Panc1 (cell line): ENCODE results near the gene SPDYE6. TPM values are rescaled to one million over a fixed set of nuclear protein-coding genes. Genes with fewer than 3 reads are reported as not detected.

Source experiments
- ATAC-seq: fragments of 200-7000 bp; cut with Tn5 transposase; 2 replicates; pipeline ENCODE4 v1.9.1; 2020; ENCODE audit warnings: mild to moderate bottlenecking, moderate library complexity
- BruUV-seq: library from RNA; stranded (reverse); fragments of 400-500 nt; replicated peaks from 2 replicates; lab custom pipeline; 2021; lab: Mats Ljungman, UMichigan
- CTCF ChIA-PET: fragments of 300-600 bp; sonication (Branson Sonifier 250); formaldehyde crosslinking; loops from one replicate; lab custom pipeline; 2022; ENCODE audit warnings: antibody characterized with exemption; lab: Charles Lee
- POLR2A ChIA-PET: fragments of 300-600 bp; sonication (Branson Sonifier 250); formaldehyde crosslinking; loops from one replicate; lab custom pipeline; 2022; ENCODE audit warnings: antibody characterized with exemption; lab: Charles Lee
- DNase-seq: peaks from one replicate; pipeline ENCODE4 v3.0.0-alpha.2; 2010; ENCODE audit warnings: low read depth, low spot score
- H3K27ac ChIP-seq: 2 replicates; pipeline ENCODE4 v1.5.1; 2011; ENCODE audit warnings: mild to moderate bottlenecking, low read length, inconsistent platforms
- H3K27me3 ChIP-seq: fragments of 200-500 bp; sonication (Bioruptor generic); 2 replicates; pipeline ENCODE4 v1.6.0; 2014; ENCODE audit warnings: low read length, inconsistent platforms; ENCODE audit not compliant: control insufficient read depth, insufficient read depth
- H3K36me3 ChIP-seq: fragments of 200-500 bp; sonication (Bioruptor generic); 2 replicates; pipeline ENCODE4 v1.5.1; 2014; ENCODE audit warnings: inconsistent platforms, mild to moderate bottlenecking, low read length, moderate library complexity; ENCODE audit not compliant: control insufficient read depth, insufficient read depth
- H3K4me1 ChIP-seq: 2 replicates; pipeline ENCODE4 v1.5.1; 2011; ENCODE audit warnings: inconsistent platforms, mild to moderate bottlenecking, low read length, moderate library complexity; ENCODE audit not compliant: control insufficient read depth, insufficient read depth
- H3K4me3 ChIP-seq, 2 experiments: 2 replicates each; pipeline ENCODE4 v1.5.1; 2011 to 2012; ENCODE audit warnings: low read depth in 2 of 2, low read length in 2 of 2, mild to moderate bottlenecking in 2 of 2, inconsistent platforms in 1 of 2, moderate library complexity in 1 of 2
- H3K9me3 ChIP-seq: fragments of 200-500 bp; sonication (Bioruptor generic); 2 replicates; pipeline ENCODE4 v1.5.1; 2014; ENCODE audit warnings: low read depth, mild to moderate bottlenecking, inconsistent platforms, low read length, moderate library complexity; ENCODE audit not compliant: control insufficient read depth, insufficient read depth
- POLR2AphosphoS5 ChIP-seq: IDR thresholded peaks from 2 replicates; pipeline ENCODE4 v1.6.1; 2012; ENCODE audit warnings: mild to moderate bottlenecking, low read depth, low read length, moderate library complexity
- SIN3A ChIP-seq: IDR thresholded peaks from 2 replicates; pipeline ENCODE4 v1.6.1; 2012; ENCODE audit warnings: low read depth, mild to moderate bottlenecking, low read length, moderate library complexity, borderline replicate concordance; ENCODE audit not compliant: insufficient read depth
- TCF7L2 ChIP-seq: IDR thresholded peaks from 2 replicates; pipeline ENCODE4 v1.6.1; 2011; ENCODE audit warnings: mild to moderate bottlenecking, low read depth, low read length, inconsistent platforms
- in situ Hi-C: cut with HindIII; loops from 2 replicates; pipeline ENCODE4 v1.10.0; 2016; ENCODE audit warnings: low sequenced_read_pairs, low pct_unique_long_range_greater_than_20kb
- intact Hi-C: fragments of 100-400 bp; cut with micrococcal nuclease; formaldehyde crosslinking; loops from one replicate; pipeline ENCODE4 v1.10.0; 2022; ENCODE audit not compliant: unreplicated experiment
- total RNA-seq: library from RNA; stranded (reverse); gene quantifications from one replicate; pipeline ENCODE4 v1.2.1, GENCODE V29; 2021; ENCODE audit not compliant: unreplicated experiment
- TF ChIP-seq, protein P1 (sequence below), 2 experiments: IDR thresholded peaks; 2 replicates each; pipeline ENCODE4 v1.6.1; 2011 to 2012; ENCODE audit warnings: low read depth in 2 of 2, control low read depth in 1 of 2, low read length in 1 of 2, mild to moderate bottlenecking in 1 of 2, moderate library complexity in 1 of 2; ENCODE audit not compliant: insufficient read depth in 1 of 2
- TF ChIP-seq, protein P2 (sequence below): fragments of 450-650 bp; IDR thresholded peaks from 2 replicates; pipeline ENCODE4 v1.5.1; 2017; ENCODE audit warnings: mild to moderate bottlenecking

SPDYE6 gene
- total RNA-seq, 1 experiment from 2014 or later: not detected

- H3K36me3 ChIP-seq: no peaks in the 10 kb centered on the region
- intact Hi-C loops (no loop called here), in situ Hi-C loops (no loop called here)
- H3K27me3 ChIP-seq: no peaks in the 10 kb centered on the region
- H3K4me1 ChIP-seq: no peaks in the 10 kb centered on the region
- no peak for DNase-seq
- POLR2A ChIA-PET: no interaction called here
- BruUV-seq: no TSS peak
- no peaks in the 10 kb centered on the region for H3K9me3 ChIP-seq
- no peak overlapping the region for H3K4me3 ChIP-seq
- no peak for ATAC-seq
- CTCF ChIA-PET: no interaction called here
- TF ChIP-seq POLR2AphosphoS5: no peak
- H3K27ac ChIP-seq: no peak overlapping the region
Observed at GRCh38 chr7:102300643-102301221, 55.5 kb downstream of the SPDYE6 start.

- no peak overlapping the region for H3K27ac ChIP-seq
- intact Hi-C loops: no loop called here
- in situ Hi-C loops: no loop called here
- BruUV-seq: no TSS peak
- no peak overlapping the region for H3K4me3 ChIP-seq
- POLR2A ChIA-PET: interaction anchor here (0.6 kb wide), 1 partner anchor 653 kb away, joined by 4 read pairs; no protein-coding TSS in a partner anchor
- TF ChIP-seq, protein P1, sequence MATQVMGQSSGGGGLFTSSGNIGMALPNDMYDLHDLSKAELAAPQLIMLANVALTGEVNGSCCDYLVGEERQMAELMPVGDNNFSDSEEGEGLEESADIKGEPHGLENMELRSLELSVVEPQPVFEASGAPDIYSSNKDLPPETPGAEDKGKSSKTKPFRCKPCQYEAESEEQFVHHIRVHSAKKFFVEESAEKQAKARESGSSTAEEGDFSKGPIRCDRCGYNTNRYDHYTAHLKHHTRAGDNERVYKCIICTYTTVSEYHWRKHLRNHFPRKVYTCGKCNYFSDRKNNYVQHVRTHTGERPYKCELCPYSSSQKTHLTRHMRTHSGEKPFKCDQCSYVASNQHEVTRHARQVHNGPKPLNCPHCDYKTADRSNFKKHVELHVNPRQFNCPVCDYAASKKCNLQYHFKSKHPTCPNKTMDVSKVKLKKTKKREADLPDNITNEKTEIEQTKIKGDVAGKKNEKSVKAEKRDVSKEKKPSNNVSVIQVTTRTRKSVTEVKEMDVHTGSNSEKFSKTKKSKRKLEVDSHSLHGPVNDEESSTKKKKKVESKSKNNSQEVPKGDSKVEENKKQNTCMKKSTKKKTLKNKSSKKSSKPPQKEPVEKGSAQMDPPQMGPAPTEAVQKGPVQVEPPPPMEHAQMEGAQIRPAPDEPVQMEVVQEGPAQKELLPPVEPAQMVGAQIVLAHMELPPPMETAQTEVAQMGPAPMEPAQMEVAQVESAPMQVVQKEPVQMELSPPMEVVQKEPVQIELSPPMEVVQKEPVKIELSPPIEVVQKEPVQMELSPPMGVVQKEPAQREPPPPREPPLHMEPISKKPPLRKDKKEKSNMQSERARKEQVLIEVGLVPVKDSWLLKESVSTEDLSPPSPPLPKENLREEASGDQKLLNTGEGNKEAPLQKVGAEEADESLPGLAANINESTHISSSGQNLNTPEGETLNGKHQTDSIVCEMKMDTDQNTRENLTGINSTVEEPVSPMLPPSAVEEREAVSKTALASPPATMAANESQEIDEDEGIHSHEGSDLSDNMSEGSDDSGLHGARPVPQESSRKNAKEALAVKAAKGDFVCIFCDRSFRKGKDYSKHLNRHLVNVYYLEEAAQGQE (IDR thresholded peaks at IDR 0.05; ENCODE audit: insufficient read depth in 1 of 2, low read depth in 2 of 2, low read length in 1 of 2): no peak
- TF ChIP-seq POLR2AphosphoS5 (no peak), TCF7L2 (no peak), SIN3A (no peak)
- TF ChIP-seq, protein P2, sequence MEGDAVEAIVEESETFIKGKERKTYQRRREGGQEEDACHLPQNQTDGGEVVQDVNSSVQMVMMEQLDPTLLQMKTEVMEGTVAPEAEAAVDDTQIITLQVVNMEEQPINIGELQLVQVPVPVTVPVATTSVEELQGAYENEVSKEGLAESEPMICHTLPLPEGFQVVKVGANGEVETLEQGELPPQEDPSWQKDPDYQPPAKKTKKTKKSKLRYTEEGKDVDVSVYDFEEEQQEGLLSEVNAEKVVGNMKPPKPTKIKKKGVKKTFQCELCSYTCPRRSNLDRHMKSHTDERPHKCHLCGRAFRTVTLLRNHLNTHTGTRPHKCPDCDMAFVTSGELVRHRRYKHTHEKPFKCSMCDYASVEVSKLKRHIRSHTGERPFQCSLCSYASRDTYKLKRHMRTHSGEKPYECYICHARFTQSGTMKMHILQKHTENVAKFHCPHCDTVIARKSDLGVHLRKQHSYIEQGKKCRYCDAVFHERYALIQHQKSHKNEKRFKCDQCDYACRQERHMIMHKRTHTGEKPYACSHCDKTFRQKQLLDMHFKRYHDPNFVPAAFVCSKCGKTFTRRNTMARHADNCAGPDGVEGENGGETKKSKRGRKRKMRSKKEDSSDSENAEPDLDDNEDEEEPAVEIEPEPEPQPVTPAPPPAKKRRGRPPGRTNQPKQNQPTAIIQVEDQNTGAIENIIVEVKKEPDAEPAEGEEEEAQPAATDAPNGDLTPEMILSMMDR: no peak
- CTCF ChIA-PET: no interaction called here
- H3K4me1 ChIP-seq: no peaks in the 10 kb centered on the region
- H3K27me3 ChIP-seq: no peaks in the 10 kb centered on the region
- H3K36me3 ChIP-seq: no peaks in the 10 kb centered on the region
- no peaks in the 10 kb centered on the region for H3K9me3 ChIP-seq
- DNase-seq: no peak
- ATAC-seq: no peak
Observed at GRCh38 chr7:102297487-102298218, 58.6 kb downstream of the SPDYE6 start.

DNA sequence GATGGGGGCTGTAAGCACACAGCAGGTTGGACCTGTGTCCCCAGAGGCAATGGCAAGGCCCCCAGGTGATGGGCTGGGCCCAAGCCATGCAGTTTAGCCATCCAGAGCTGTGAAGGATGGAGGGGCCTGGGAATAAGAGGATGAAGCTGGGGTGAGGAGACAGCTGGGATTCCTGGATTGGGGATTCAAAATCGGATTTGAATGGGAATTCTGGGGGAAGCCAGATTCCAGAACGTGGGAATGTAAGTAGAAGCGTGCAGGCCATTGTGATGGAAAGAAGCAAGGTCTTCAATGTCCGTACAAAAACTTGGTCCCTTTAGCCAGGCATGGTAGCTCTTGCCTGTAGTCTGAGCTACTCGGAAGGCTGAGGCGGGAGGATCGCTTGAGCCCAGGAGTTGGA lies 59.7 kb downstream of the SPDYE6 start:
- BruUV-seq: no TSS peak
- H3K4me1 ChIP-seq: no peaks in the 10 kb centered on the region
- in situ Hi-C loops: no loop called here
- intact Hi-C loops: no loop called here
- CTCF ChIA-PET: no interaction called here
- DNase-seq (no peak), ATAC-seq (no peak)
- H3K4me3 ChIP-seq: no peak overlapping the region
- no peaks in the 10 kb centered on the region for H3K27me3 ChIP-seq
- no peaks in the 10 kb centered on the region for H3K9me3 ChIP-seq
- POLR2A ChIA-PET: interaction anchor here (0.7 kb wide), 1 partner anchor 17 kb away, joined by 3 read pairs; no protein-coding TSS in a partner anchor
- no peaks in the 10 kb centered on the region for H3K36me3 ChIP-seq
- TF ChIP-seq SIN3A (no peak), POLR2AphosphoS5 (no peak), TCF7L2 (no peak)
- TF ChIP-seq, protein P1 (IDR thresholded peaks at IDR 0.05; ENCODE audit: insufficient read depth in 1 of 2, low read depth in 2 of 2, low read length in 1 of 2): no peak
- TF ChIP-seq, protein P2: no peak
- no peak overlapping the region for H3K27ac ChIP-seq
